Panc1 (cell line): ENCODE data around the gene GBP6.
"Not testable (repeated sequence)": the region's sequence is repeated elsewhere in the genome, so short reads cannot be mapped to it uniquely, and the experiment has no call there.

Experiments used
- CTCF ChIP-seq: fragments of 450-650 bp; IDR thresholded peaks from 2 replicates; pipeline ENCODE4 v1.5.1; 2017; ENCODE audit warnings: mild to moderate bottlenecking
- POLR2AphosphoS5 ChIP-seq: IDR thresholded peaks from 2 replicates; pipeline ENCODE4 v1.6.1; 2012; ENCODE audit warnings: mild to moderate bottlenecking, low read depth, low read length, moderate library complexity

- not testable (repeated sequence) for TF ChIP-seq POLR2AphosphoS5, CTCF
Measured at GRCh38 chr1:89345479-89345878, 18.4 kb upstream of the GBP6 start.
